Tibial nerve (tissue), 4 donors: ENCODE measurements around the gene CRTC1.
"Not testable (repeated sequence)": the region's sequence is repeated elsewhere in the genome, so short reads cannot be mapped to it uniquely, and the experiment has no call there.

Experiments used
- CTCF ChIP-seq, 5 experiments: fragments of 200-600 bp in 3 of 5; fragments of 450-650 bp in 2 of 5; sonication (generic) in 3 of 5; IDR thresholded peaks; one replicate each; pipeline ENCODE4 v1.5.1; 2016 to 2019; ENCODE audit warnings: antibody characterized with exemption in 5 of 5, mild to moderate bottlenecking in 3 of 5, moderate library complexity in 2 of 5
- EP300 ChIP-seq, 2 donors: sonication (generic); formaldehyde crosslinking; IDR thresholded peaks; one replicate each; pipeline ENCODE4 v1.6.1; 2017; ENCODE audit warnings: antibody characterized with exemption in 2 of 2, mild to moderate bottlenecking in 1 of 2
- POLR2A ChIP-seq, 2 donors: fragments of 450-650 bp; IDR thresholded peaks; one replicate each; pipeline ENCODE4 v1.6.1; 2017; ENCODE audit warnings: antibody characterized with exemption in 2 of 2, mild to moderate bottlenecking in 2 of 2, moderate library complexity in 2 of 2

GRCh38 chr19:18811638-18812037 lies 128.2 kb downstream of the CRTC1 start:
- not testable (repeated sequence) for TF ChIP-seq CTCF, POLR2A, EP300 (IDR thresholded peaks at IDR 0.05)
